Measurements from ENCODE around the gene ARMS2. TPM values are rescaled to one million over a fixed set of nuclear protein-coding genes. Genes with fewer than 3 reads are reported as not detected.

Gene ARMS2
- total RNA-seq, 1 experiment from 2014 or later = not detected

- H3K27ac ChIP-seq = no peak overlapping the region
- no peak for DNase-seq
- intact Hi-C loops (cut with micrococcal nuclease; ENCODE audit: unreplicated experiment) = no loop called here
- H3K9me3 ChIP-seq (ENCODE audit: insufficient read depth, low read depth) = no peaks in the 10 kb centered on the region
- no TSS peak for BruUV-seq (replicated peaks)
- no peaks in the 10 kb centered on the region for H3K36me3 ChIP-seq (ENCODE audit: low read depth)
- no peak for TF ChIP-seq CTCF (conservative IDR thresholded peaks at IDR 0.05)
- TF ChIP-seq EZH2 (IDR thresholded peaks at IDR 0.05; ENCODE audit: low read depth) = no peak
- H3K4me1 ChIP-seq (replicated peaks; ENCODE audit: insufficient read depth) = no peaks in the 10 kb centered on the region
- H2AFZ ChIP-seq = no peak overlapping the region
- no peaks in the 10 kb centered on the region for H4K20me1 ChIP-seq (ENCODE audit: insufficient read depth)
- ChIA-PET CTCF (no interaction called here), POLR2A (ENCODE audit: unreplicated experiment) (no interaction called here)
- no peak overlapping the region for H3K4me3 ChIP-seq
- no peaks in the 10 kb centered on the region for H3K9me2 ChIP-seq (ENCODE audit: insufficient read depth)
- peaks cover 9% of the 10 kb centered on the region; the same call in 1 of the 2 replicates for H3K27me3 ChIP-seq (ENCODE audit: insufficient read depth, low read depth)
- H3K4me2 ChIP-seq = no peak overlapping the region
- no peaks in the 10 kb centered on the region for H3K79me2 ChIP-seq (ENCODE audit: low read depth)
- H3F3A ChIP-seq (ENCODE audit: insufficient read depth, low read depth) = no peaks in the 10 kb centered on the region
These were observed 4.2 kb downstream of the ARMS2 start for GRCh38 chr10:122458693-122459092.

- no peaks in the 10 kb centered on the region for H3K36me3 ChIP-seq (ENCODE audit: low read depth)
- no peaks in the 10 kb centered on the region for H3K79me2 ChIP-seq (ENCODE audit: low read depth)
- H2AFZ ChIP-seq = no peak overlapping the region
- ChIA-PET POLR2A (ENCODE audit: unreplicated experiment) (no interaction called here), CTCF (interaction anchor here (0.6 kb wide), 1 partner anchor 198 kb away, joined by 4 read pairs; no protein-coding TSS in a partner anchor)
- no peaks in the 10 kb centered on the region for H3K9me2 ChIP-seq (ENCODE audit: insufficient read depth)
- BruUV-seq (replicated peaks) = no TSS peak
- no peak overlapping the region for H3K4me3 ChIP-seq
- H3K4me1 ChIP-seq (replicated peaks; ENCODE audit: insufficient read depth) = no peaks in the 10 kb centered on the region
- no peak overlapping the region for H3K27ac ChIP-seq
- peaks cover 9% of the 10 kb centered on the region; the same call in 1 of the 2 replicates for H3K27me3 ChIP-seq (ENCODE audit: insufficient read depth, low read depth)
- intact Hi-C loops (cut with micrococcal nuclease; ENCODE audit: unreplicated experiment) = no loop called here
- no peak overlapping the region for H3K4me2 ChIP-seq
- TF ChIP-seq EZH2 (IDR thresholded peaks at IDR 0.05; ENCODE audit: low read depth) (no peak), CTCF (conservative IDR thresholded peaks at IDR 0.05) (no peak)
- H3K9me3 ChIP-seq (ENCODE audit: insufficient read depth, low read depth) = no peaks in the 10 kb centered on the region
- H4K20me1 ChIP-seq (ENCODE audit: insufficient read depth) = no peaks in the 10 kb centered on the region
- no peaks in the 10 kb centered on the region for H3F3A ChIP-seq (ENCODE audit: insufficient read depth, low read depth)
- no peak for DNase-seq
These were observed 5.3 kb downstream of the ARMS2 start for GRCh38 chr10:122459561-122460273.

- Histone ChIP-seq H3K9me2 (ENCODE audit: insufficient read depth) (no peaks in the 10 kb centered on the region), H4K20me1 (ENCODE audit: insufficient read depth) (no peaks in the 10 kb centered on the region), H3K4me1 (replicated peaks; ENCODE audit: insufficient read depth) (no peaks in the 10 kb centered on the region), H3K27ac (no peak overlapping the region), H3K27me3 (ENCODE audit: insufficient read depth, low read depth) (peaks cover 9% of the 10 kb centered on the region; the same call in 1 of the 2 replicates), H3K4me3 (no peak overlapping the region), H3K79me2 (ENCODE audit: low read depth) (no peaks in the 10 kb centered on the region), H3K9me3 (ENCODE audit: insufficient read depth, low read depth) (no peaks in the 10 kb centered on the region), H3K4me2 (no peak overlapping the region), H3F3A (ENCODE audit: insufficient read depth, low read depth) (no peaks in the 10 kb centered on the region), H3K36me3 (ENCODE audit: low read depth) (no peaks in the 10 kb centered on the region), H2AFZ (no peak overlapping the region)
- no TSS peak for BruUV-seq (replicated peaks)
- TF ChIP-seq CTCF (conservative IDR thresholded peaks at IDR 0.05) (no peak), EZH2 (IDR thresholded peaks at IDR 0.05; ENCODE audit: low read depth) (no peak)
- CTCF ChIA-PET = no interaction called here
- intact Hi-C loops (cut with micrococcal nuclease; ENCODE audit: unreplicated experiment) = no loop called here
- POLR2A ChIA-PET (ENCODE audit: unreplicated experiment) = no interaction called here
- no peak for DNase-seq
These were observed 6.4 kb downstream of the ARMS2 start for GRCh38 chr10:122460891-122461293.
